ENCODE measurements around the gene EID2B. TPM values are rescaled to one million over a fixed set of nuclear protein-coding genes. Genes with fewer than 3 reads are reported as not detected.
A peak's percentile ranks its signal among the peaks of the same experiment; 100 is the strongest.

The EID2B gene
- total RNA-seq, 1 donor from 2014 or later = 3.6 TPM

DNA sequence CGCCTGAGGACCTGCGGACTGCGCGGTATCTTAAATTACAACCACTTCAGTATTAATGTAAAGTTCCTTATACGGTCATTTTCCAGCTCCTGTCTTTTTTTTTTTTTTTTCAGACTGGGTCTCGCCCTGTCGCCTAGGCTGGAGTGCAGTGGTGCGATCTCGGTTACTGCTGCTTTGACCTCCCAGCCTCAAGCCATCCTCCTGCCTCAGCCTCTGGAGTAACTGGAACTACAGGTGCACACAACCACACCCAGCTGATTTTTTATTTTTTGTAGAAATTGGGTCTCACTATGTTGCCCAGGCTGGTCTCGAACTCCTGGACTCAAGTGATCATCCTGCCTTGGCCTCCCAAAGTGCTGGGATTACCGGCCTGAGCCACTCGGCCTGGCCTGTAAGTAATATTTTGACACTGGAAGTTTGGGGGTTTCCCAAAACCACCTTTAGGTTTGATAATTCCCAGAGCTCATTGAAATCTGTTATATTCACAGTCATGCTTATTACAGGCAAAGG lies 406 bp upstream of the EID2B start:
- no peak for DNase-seq (ENCODE audit: extremely low spot score, unreplicated experiment)
- Mint-ChIP-seq H3K36me3 (ENCODE audit: unreplicated experiment) (peaks cover 4% of the 10 kb centered on the region), H3K27me3 (ENCODE audit: unreplicated experiment) (no peaks in the 10 kb centered on the region), H3K9me3 (ENCODE audit: unreplicated experiment) (no peaks in the 10 kb centered on the region), H3K4me3 (ENCODE audit: unreplicated experiment) (peak overlapping the region; percentile 90), H3K4me1 (ENCODE audit: unreplicated experiment) (peaks cover 20% of the 10 kb centered on the region), H3K27ac (ENCODE audit: unreplicated experiment) (no peak overlapping the region)
- TF ChIP-seq, protein P1, sequence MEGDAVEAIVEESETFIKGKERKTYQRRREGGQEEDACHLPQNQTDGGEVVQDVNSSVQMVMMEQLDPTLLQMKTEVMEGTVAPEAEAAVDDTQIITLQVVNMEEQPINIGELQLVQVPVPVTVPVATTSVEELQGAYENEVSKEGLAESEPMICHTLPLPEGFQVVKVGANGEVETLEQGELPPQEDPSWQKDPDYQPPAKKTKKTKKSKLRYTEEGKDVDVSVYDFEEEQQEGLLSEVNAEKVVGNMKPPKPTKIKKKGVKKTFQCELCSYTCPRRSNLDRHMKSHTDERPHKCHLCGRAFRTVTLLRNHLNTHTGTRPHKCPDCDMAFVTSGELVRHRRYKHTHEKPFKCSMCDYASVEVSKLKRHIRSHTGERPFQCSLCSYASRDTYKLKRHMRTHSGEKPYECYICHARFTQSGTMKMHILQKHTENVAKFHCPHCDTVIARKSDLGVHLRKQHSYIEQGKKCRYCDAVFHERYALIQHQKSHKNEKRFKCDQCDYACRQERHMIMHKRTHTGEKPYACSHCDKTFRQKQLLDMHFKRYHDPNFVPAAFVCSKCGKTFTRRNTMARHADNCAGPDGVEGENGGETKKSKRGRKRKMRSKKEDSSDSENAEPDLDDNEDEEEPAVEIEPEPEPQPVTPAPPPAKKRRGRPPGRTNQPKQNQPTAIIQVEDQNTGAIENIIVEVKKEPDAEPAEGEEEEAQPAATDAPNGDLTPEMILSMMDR (IDR thresholded peaks at IDR 0.05) = no peak

DNA sequence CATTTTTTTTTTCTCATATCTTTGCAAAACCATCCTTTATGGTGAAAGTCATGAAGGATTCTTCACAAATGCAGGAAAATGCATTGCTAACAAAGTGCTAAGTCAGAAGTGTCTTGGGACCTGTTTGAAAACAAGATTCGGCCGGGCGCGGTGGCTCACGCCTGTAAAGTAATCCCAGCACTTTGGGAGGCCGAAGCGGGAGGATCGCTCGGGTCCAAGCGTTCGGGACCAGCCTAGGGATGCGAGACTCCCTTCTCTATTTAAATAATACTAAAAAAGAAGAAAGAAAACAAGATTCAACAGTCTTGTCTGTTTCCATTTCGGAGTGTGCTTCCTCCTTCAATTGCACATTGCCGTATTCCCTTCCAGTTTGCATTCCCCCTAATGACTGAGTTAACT lies 819 bp downstream of the EID2B start:
- TF ChIP-seq, protein P1 (IDR thresholded peaks at IDR 0.05) = no peak
- H3K4me3 Mint-ChIP-seq (ENCODE audit: unreplicated experiment) = peak overlapping the region; percentile 90
- H3K27me3 Mint-ChIP-seq (ENCODE audit: unreplicated experiment) = no peaks in the 10 kb centered on the region
- no peak for DNase-seq (ENCODE audit: extremely low spot score, unreplicated experiment)
- H3K27ac Mint-ChIP-seq (ENCODE audit: unreplicated experiment) = peak overlapping the region; percentile 86
- no peaks in the 10 kb centered on the region for H3K9me3 Mint-ChIP-seq (ENCODE audit: unreplicated experiment)
- H3K4me1 Mint-ChIP-seq (ENCODE audit: unreplicated experiment) = peaks cover 18% of the 10 kb centered on the region
- H3K36me3 Mint-ChIP-seq (ENCODE audit: unreplicated experiment) = peaks cover 4% of the 10 kb centered on the region

DNA sequence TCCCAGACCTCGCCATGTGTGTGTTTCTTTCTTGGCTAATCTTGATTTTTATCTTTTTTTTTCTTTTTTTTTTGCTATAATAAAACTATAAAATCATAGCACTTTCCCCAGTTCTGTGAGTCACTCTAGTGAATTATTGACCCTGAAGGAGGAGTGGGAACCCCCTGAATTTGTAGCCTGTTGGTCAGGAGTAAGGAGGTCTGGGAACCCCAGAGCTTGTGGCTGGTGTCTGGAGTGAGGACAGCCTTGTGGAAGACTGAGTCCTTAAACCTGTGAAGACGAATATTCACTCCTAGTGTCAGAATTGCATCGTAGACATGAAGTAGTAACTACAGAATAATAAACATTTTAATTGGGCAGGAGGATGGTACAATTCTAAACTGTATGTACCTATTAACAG lies 7.4 kb downstream of the EID2B start:
- Mint-ChIP-seq H3K9me3 (ENCODE audit: unreplicated experiment) (no peaks in the 10 kb centered on the region), H3K4me1 (ENCODE audit: unreplicated experiment) (peaks cover 3% of the 10 kb centered on the region), H3K36me3 (ENCODE audit: unreplicated experiment) (peaks cover 4% of the 10 kb centered on the region), H3K4me3 (ENCODE audit: unreplicated experiment) (no peak overlapping the region), H3K27me3 (ENCODE audit: unreplicated experiment) (no peaks in the 10 kb centered on the region), H3K27ac (ENCODE audit: unreplicated experiment) (no peak overlapping the region)
- DNase-seq (ENCODE audit: extremely low spot score, unreplicated experiment) = no peak
- TF ChIP-seq, protein P1 (IDR thresholded peaks at IDR 0.05) = no peak

DNA sequence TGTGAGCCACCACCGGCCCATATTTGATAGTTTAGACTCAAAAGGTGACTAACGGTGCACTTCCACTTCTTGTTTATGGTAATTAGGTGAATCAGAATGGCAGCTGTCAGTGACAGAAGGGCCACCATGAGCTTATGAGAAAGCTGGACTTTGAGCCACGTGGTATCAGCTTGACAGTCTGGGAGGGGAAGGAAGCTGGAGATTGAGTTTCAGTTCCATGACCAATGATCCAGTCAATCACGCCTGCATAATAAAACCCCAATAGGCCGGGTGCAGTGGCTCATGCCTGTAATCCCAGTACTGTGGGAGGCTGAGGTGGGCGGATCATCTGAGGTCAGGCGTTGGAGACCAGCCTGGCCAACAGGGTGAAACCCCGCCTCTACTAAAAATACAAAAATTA lies 8.2 kb downstream of the EID2B start:
- no peak for DNase-seq (ENCODE audit: extremely low spot score, unreplicated experiment)
- no peak overlapping the region for H3K27ac Mint-ChIP-seq (ENCODE audit: unreplicated experiment)
- TF ChIP-seq, protein P1 (IDR thresholded peaks at IDR 0.05) = no peak
- peaks cover 8% of the 10 kb centered on the region for H3K4me1 Mint-ChIP-seq (ENCODE audit: unreplicated experiment)
- H3K27me3 Mint-ChIP-seq (ENCODE audit: unreplicated experiment) = no peaks in the 10 kb centered on the region
- H3K9me3 Mint-ChIP-seq (ENCODE audit: unreplicated experiment) = no peaks in the 10 kb centered on the region
- no peak overlapping the region for H3K4me3 Mint-ChIP-seq (ENCODE audit: unreplicated experiment)
- H3K36me3 Mint-ChIP-seq (ENCODE audit: unreplicated experiment) = peaks cover 4% of the 10 kb centered on the region

DNA sequence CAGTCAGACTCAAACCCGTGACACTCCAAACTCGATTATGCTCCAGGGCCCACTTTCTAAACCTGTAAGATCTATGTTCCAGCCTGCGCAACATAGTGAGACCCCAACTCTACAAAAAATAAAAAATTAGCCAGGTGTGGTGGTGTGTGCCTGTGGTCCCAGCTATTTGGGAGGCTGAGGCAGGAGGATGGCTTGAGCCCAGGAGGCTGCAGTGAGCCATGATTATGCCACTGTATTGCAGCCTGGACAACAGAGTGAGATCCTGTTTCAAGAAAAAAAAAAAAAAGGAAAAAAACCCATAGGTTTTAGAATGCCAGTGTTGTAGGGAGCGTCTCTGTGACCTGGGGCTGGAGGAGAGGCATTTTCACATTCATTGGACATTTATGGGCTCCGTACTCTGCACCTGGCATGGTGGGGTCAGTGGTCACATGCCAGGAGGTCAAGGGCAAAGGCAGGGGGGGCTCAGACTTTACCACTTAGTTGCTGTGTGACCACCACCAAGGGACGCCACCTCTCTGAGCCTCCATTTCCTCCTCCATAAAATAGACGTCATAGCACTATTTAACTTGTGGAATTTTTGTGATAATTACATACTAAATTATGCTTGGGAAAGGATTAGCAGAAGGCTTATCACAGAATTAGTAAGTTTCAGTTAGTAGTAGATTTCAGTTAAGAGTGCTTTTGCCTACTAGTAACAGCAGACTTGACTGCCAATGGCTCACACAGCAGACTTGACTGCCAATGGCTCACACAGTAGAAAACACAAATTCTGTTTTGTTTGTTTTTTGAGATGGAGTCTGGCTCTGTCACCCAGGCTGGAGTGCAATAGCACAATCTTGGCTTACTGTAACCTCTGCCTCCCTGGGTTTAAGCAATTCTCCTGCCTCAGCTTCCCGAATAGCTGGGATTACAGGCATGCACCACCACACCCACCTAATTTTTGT lies 11.8 kb downstream of the EID2B start:
- TF ChIP-seq, protein P1 (IDR thresholded peaks at IDR 0.05) = no peak
- Mint-ChIP-seq H3K27ac (ENCODE audit: unreplicated experiment) (no peak overlapping the region), H3K36me3 (ENCODE audit: unreplicated experiment) (no peaks in the 10 kb centered on the region), H3K4me3 (ENCODE audit: unreplicated experiment) (no peak overlapping the region), H3K9me3 (ENCODE audit: unreplicated experiment) (no peaks in the 10 kb centered on the region), H3K27me3 (ENCODE audit: unreplicated experiment) (peaks cover 22% of the 10 kb centered on the region), H3K4me1 (ENCODE audit: unreplicated experiment) (peaks cover 9% of the 10 kb centered on the region)
- no peak for DNase-seq (ENCODE audit: extremely low spot score, unreplicated experiment)
